GM18909 (cell line): ENCODE measurements around the gene ACVR2A.

Source experiments
- ATAC-seq: cut with Tn5 transposase; IDR thresholded peaks from one replicate; pipeline ENCODE4 v1.9.1; 2021; ENCODE audit warnings: mild to moderate bottlenecking; ENCODE audit not compliant: unreplicated experiment, poor library complexity

The ACVR2A gene

GRCh38 chr2:147916723-147917122 lies 71.9 kb downstream of the ACVR2A start:
- ATAC-seq, result no peak

DNA sequence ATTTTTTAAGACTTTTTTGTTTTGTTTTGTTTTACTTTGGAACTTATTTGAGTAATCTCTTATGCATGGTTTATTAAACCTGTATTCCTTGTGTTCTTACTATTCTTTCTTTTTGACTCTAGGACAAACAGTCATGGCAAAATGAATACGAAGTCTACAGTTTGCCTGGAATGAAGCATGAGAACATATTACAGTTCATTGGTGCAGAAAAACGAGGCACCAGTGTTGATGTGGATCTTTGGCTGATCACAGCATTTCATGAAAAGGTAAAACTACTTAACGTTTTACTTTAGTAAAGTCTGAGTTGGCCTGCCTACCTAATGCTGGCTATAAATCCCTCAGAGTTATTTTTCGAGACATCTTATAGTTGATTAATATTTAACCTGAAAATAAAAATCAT lies 72.3 kb downstream of the ACVR2A start:
- no peak for ATAC-seq

DNA sequence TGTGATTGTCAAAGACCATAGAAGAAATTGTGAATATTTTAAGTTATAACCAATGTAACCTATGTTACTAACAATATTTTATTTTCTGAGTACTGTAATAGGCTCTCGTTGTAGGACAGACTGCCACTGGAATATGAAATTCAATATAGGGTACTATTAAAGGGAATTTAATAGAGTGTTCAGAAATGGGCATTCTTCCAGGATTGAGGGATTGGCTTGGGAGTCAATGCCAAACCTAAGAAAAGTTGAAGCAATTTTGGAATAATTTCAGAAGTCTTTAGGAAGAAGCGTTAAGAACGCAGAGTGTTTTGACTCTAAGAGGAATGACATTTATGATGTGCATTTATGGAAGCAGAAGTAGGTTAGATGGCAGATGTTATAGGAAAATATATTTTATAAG lies 79.0 kb downstream of the ACVR2A start:
- no peak for ATAC-seq

GRCh38 chr2:147924647-147925046 lies 79.8 kb downstream of the ACVR2A start:
- no peak for ATAC-seq

GRCh38 chr2:147925886-147926285 lies 81.1 kb downstream of the ACVR2A start:
- no peak for ATAC-seq

GRCh38 chr2:147927053-147927588 lies 82.3 kb downstream of the ACVR2A start:
- no peak for ATAC-seq

- no peak for ATAC-seq
Measured at GRCh38 chr2:147933931-147934330, 89.1 kb downstream of the ACVR2A start.

GRCh38 chr2:147934881-147935620 lies 90.2 kb downstream of the ACVR2A start:
- no peak for ATAC-seq

GRCh38 chr2:147937744-147938349 lies 93.0 kb downstream of the ACVR2A start:
- peak; percentile 68 for ATAC-seq

DNA sequence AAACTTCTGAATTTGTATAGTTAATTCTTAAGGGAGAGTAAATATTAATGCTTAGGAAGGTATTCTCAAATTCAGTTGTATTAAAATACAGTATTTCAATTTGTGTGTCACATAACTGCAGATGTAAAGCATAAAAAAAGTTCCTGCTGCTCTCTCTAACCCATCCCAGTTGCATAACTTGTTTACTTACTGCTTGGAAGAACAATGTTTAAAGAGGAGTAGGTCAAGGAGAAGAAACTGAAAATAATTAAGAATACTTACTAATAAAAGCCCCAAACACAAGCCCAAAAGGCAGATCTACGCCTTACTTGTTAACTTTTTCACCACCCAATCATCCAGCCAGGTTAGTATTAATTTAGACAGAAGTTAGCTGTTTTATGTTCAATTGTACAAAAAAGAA lies 94.5 kb downstream of the ACVR2A start:
- no peak for ATAC-seq

DNA sequence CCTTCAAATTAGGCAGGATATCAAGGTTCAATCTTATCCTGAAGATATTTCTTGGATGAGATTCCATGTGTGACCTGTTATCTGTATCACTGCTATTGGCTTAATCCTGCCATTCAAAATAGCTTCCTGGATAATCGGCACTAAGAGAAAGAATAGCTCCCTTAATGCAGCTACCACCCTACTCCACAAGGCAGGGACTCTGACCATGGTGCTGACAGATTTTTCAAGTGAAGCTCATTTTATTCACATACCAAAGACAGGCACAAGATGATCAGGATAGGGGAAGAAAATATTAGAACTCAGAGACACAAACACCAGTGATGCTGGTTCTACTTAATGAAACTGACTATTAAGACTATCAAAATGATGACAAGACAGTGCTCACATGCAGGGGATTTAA lies 100.8 kb downstream of the ACVR2A start:
- no peak for ATAC-seq

DNA sequence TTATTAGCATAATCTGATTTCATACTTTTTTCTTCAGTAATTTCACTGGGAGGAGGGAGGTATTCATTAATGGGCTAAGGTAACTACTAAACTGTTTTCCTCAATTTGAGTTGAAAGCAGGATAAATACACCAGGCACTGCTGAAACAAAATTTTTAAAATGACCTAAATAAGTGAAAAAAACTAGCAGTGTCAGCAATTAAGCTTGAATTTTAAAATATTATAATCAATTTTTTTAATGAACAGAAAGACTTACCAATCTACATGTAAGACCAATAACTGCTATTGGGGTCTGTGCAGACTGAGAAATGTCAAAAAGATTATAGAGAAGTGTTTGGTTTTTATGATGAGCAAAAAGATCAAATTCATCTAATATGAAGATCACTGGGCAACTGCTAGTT lies 107.3 kb downstream of the ACVR2A start:
- ATAC-seq, result no peak

- no peak for ATAC-seq
Measured at GRCh38 chr2:147968571-147968970, 123.7 kb downstream of the ACVR2A start.

DNA sequence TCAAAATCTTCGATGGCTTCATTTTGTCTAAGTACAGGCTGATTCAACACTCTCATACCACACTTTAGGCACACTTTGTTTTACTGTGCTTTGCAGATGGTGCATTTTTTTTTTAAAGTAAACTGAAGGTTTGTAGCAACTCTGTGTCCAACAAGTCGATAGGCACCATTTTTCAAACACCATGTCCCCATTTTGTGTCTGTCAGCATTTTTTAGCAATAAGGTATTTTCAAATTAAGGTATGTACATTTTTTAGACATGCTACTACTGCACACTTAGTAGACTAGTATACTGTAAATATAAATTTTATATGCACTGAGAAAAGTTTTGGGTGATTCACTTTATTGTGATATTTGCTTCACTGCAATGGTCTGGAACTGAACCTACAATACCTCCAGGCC lies 131.3 kb downstream of the ACVR2A start:
- ATAC-seq, result no peak

DNA sequence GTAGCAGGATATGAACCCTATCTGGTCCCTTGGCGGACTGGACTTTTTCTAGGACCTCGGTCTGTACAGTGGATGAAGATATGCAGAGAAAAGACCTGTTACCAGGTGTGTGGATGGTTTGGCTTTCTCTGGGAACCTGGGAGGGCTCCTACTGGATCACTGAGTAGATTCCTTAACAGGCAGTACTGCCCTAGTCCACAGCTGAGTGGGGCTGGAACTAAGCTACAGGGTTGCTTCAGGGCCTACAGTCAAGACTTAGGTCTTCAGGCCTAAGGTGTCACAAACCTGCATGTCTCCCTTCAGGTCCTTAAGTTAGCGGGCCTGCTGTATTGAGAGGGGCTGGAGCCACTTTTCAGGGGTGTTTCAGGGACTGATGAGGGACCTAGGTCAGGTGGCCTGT lies 132.8 kb downstream of the ACVR2A start:
- no peak for ATAC-seq
